ENCODE data around the gene DERA. TPM values are rescaled to one million over a fixed set of nuclear protein-coding genes. Genes with fewer than 3 reads are reported as not detected.

DERA gene
- polyA plus RNA-seq, 1 donor (not counting 4 experiments of a cell fraction or from before 2014, with no cell fraction given) = 34.2 TPM

GRCh38 chr12:15896867-15897266 lies 14.3 kb upstream of the DERA start:
- Histone ChIP-seq H2AFZ (ENCODE audit: control insufficient read depth, low read length) (no peak overlapping the region), H3K27me3 (ENCODE audit: control insufficient read depth, extremely low read depth, insufficient read depth, low read length) (no peaks in the 10 kb centered on the region), H3K4me1 (ENCODE audit: control insufficient read depth, extremely low read depth, insufficient read depth, low read length) (no peaks in the 10 kb centered on the region), H3K9me1 (ENCODE audit: control insufficient read depth, extremely low read depth, insufficient read depth, low read length) (no peaks in the 10 kb centered on the region), H3K36me3 (ENCODE audit: control insufficient read depth in 2 of 2, extremely low read depth in 1 of 2, insufficient read depth in 2 of 2, low read length in 2 of 2) (peaks cover 12 to 28% of the 10 kb centered on the region in 2 experiments), H3K9ac (ENCODE audit: control insufficient read depth, extremely low read depth, insufficient read depth, low read length) (no peak overlapping the region), H3K27ac (ENCODE audit: control insufficient read depth, insufficient read depth, low read length) (no peak overlapping the region), H3K4me3 (ENCODE audit: control insufficient read depth in 2 of 3, extremely low read depth in 1 of 3, insufficient read depth in 2 of 3, low read depth in 1 of 3, low read length in 3 of 3) (no peak overlapping the region), H4K20me1 (ENCODE audit: control insufficient read depth, extremely low read depth, insufficient read depth, low read length) (no peaks in the 10 kb centered on the region), H3K79me2 (ENCODE audit: control insufficient read depth, insufficient read depth, low read length) (peaks cover 10% of the 10 kb centered on the region), H3K9me3 (ENCODE audit: control insufficient read depth, low read depth, low read length) (no peaks in the 10 kb centered on the region), H3K4me2 (ENCODE audit: control insufficient read depth, extremely low read depth, insufficient read depth, low read depth, low read length) (no peak overlapping the region)
- FAIRE-seq = no peak
- TF ChIP-seq CTCF (optimal IDR thresholded peaks at IDR 0.05 in 1 of 3, IDR thresholded peaks at IDR 0.05 in 1 of 3, conservative IDR thresholded peaks at IDR 0.05 in 1 of 3; ENCODE audit: extremely low read depth in 1 of 3, insufficient read depth in 2 of 3, low read length in 3 of 3) = no peak
- TF ChIP-seq EZH2 (IDR thresholded peaks at IDR 0.05; ENCODE audit: low read length) = no peak
- dilution Hi-C loops (cut with MboI; ENCODE audit: extremely low pct_ligation_motif_present, low sequenced_read_pairs) = no loop called here
- DNase-seq (ENCODE audit: low read depth, low spot score) = no peak

- Histone ChIP-seq H3K4me3 (ENCODE audit: control insufficient read depth in 2 of 3, extremely low read depth in 1 of 3, insufficient read depth in 2 of 3, low read depth in 1 of 3, low read length in 3 of 3) (no peak overlapping the region), H3K27ac (ENCODE audit: control insufficient read depth, insufficient read depth, low read length) (no peak overlapping the region), H3K36me3 (ENCODE audit: control insufficient read depth in 2 of 2, extremely low read depth in 1 of 2, insufficient read depth in 2 of 2, low read length in 2 of 2) (peaks cover 13 to 28% of the 10 kb centered on the region in 2 experiments), H3K9me1 (ENCODE audit: control insufficient read depth, extremely low read depth, insufficient read depth, low read length) (no peaks in the 10 kb centered on the region), H3K9me3 (ENCODE audit: control insufficient read depth, low read depth, low read length) (no peaks in the 10 kb centered on the region), H3K27me3 (ENCODE audit: control insufficient read depth, extremely low read depth, insufficient read depth, low read length) (no peaks in the 10 kb centered on the region), H3K79me2 (ENCODE audit: control insufficient read depth, insufficient read depth, low read length) (peaks cover 10% of the 10 kb centered on the region), H2AFZ (ENCODE audit: control insufficient read depth, low read length) (no peak overlapping the region), H4K20me1 (ENCODE audit: control insufficient read depth, extremely low read depth, insufficient read depth, low read length) (no peaks in the 10 kb centered on the region), H3K9ac (ENCODE audit: control insufficient read depth, extremely low read depth, insufficient read depth, low read length) (no peak overlapping the region), H3K4me2 (ENCODE audit: control insufficient read depth, extremely low read depth, insufficient read depth, low read depth, low read length) (no peak overlapping the region), H3K4me1 (ENCODE audit: control insufficient read depth, extremely low read depth, insufficient read depth, low read length) (no peaks in the 10 kb centered on the region)
- no peak for DNase-seq (ENCODE audit: low read depth, low spot score)
- dilution Hi-C loops (cut with MboI; ENCODE audit: extremely low pct_ligation_motif_present, low sequenced_read_pairs) = no loop called here
- FAIRE-seq = no peak
- TF ChIP-seq CTCF (optimal IDR thresholded peaks at IDR 0.05 in 1 of 3, IDR thresholded peaks at IDR 0.05 in 1 of 3, conservative IDR thresholded peaks at IDR 0.05 in 1 of 3; ENCODE audit: extremely low read depth in 1 of 3, insufficient read depth in 2 of 3, low read length in 3 of 3) = no peak
- no peak for TF ChIP-seq EZH2 (IDR thresholded peaks at IDR 0.05; ENCODE audit: low read length)
Measured at GRCh38 chr12:15897433-15897832, 13.7 kb upstream of the DERA start.

Data from keratinocyte (primary cell).